ENCODE measurements around the gene ELANE. TPM values are rescaled to one million over a fixed set of nuclear protein-coding genes. Genes with fewer than 3 reads are reported as not detected.
A peak's percentile ranks its signal among the peaks of the same experiment; 100 is the strongest.

The ELANE gene
- total and polyA plus RNA-seq, 9 of the 15 experiments (the other 6 are each of a cell fraction or from before 2014, with no cell fraction given): not detected

DNA sequence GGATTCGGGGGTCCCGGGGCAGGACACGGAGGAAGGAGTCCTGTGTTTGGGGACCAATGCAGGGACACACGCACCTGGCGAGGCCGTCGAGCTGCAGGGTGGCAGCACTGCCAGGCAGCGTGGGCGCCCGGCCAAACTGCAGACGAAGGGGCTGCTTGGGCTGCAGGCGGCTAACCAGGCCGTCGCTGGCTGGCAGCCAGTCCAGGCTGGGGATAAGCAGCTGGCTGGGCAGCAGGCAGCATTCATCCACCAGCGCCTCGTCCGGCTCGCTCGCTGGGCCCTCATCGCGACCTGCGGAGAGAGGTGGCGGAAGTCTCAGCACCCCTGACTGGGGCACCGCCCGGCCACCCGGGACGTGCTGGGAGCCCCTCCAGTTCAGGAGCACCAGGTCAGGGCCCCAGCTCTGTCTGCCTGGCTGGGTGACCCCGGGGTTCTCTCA is 18.9 kb downstream of the ELANE start (continued):
- TF ChIP-seq, protein P1, sequence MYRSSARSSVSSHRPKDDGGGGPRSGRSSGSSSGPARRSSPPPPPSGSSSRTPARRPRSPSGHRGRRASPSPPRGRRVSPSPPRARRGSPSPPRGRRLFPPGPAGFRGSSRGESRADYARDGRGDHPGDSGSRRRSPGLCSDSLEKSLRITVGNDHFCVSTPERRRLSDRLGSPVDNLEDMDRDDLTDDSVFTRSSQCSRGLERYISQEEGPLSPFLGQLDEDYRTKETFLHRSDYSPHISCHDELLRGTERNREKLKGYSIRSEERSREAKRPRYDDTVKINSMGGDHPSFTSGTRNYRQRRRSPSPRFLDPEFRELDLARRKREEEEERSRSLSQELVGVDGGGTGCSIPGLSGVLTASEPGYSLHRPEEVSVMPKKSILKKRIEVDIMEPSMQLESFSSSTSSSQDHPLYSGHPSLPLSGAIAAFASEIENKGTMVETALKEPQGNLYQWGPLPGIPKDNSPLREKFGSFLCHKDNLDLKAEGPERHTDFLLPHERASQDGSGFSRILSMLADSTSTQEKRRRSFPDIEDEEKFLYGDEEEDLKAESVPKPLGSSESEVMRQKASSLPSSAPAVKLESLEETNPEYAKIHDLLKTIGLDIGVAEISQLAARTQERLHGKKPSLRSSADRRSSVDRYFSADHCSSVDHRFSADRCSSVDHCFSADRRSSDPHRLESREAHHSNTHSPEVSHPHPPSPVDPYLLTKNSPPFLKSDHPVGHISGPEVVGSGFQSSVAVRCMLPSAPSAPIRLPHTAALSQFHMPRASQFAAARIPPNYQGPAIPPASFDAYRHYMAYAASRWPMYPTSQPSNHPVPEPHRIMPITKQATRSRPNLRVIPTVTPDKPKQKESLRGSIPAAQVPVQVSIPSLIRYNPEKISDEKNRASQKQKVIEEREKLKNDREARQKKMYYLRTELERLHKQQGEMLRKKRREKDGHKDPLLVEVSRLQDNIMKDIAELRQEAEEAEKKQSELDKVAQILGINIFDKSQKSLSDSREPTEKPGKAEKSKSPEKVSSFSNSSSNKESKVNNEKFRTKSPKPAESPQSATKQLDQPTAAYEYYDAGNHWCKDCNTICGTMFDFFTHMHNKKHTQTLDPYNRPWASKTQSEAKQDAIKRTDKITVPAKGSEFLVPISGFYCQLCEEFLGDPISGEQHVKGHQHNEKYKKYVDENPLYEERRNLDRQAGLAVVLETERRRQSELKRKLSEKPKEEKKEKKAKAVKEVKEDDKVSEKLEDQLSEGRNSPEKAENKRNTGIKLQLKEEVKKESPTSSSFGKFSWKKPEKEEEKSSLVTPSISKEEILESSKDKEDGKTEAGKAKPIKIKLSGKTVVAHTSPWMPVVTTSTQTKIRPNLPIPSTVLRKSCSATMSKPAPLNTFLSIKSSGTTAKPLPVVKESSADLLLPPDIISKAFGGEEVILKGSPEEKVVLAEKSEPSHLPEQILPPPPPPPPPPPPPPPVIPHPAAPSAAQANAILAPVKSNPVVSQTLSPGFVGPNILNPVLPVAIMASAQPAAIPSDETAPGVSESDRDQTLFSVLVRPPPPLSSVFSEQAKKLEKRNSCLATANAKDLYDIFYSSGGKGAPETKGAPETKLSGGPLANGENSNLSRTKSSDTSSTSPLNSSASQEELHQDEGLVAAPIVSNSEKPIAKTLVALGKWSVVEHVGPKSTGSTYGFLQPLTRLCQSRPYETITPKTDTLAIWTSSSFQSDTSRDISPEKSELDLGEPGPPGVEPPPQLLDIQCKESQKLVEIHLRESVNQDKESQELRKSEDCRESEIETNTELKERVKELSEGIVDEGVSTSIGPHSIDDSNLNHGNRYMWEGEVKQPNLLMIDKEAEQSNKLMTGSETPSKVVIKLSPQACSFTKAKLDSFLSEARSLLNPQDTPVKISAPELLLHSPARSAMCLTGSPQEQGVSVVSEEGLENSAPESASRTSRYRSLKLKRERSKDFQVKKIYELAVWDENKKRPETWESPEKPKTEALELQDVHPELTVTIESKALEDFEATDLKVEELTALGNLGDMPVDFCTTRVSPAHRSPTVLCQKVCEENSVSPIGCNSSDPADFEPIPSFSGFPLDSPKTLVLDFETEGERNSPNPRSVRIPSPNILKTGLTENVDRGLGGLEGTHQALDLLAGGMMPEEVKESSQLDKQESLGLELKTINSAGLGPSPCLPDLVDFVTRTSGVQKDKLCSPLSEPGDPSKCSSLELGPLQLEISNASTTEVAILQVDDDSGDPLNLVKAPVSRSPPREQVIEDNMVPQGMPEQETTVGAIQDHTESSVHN (IDR thresholded peaks at IDR 0.05; ENCODE audit: borderline replicate concordance in 1 of 2, low read depth in 1 of 2): no peak
- TF ChIP-seq, protein P2, sequence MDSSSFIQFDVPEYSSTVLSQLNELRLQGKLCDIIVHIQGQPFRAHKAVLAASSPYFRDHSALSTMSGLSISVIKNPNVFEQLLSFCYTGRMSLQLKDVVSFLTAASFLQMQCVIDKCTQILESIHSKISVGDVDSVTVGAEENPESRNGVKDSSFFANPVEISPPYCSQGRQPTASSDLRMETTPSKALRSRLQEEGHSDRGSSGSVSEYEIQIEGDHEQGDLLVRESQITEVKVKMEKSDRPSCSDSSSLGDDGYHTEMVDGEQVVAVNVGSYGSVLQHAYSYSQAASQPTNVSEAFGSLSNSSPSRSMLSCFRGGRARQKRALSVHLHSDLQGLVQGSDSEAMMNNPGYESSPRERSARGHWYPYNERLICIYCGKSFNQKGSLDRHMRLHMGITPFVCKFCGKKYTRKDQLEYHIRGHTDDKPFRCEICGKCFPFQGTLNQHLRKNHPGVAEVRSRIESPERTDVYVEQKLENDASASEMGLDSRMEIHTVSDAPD (CRISPR knock-in tag; IDR thresholded peaks at IDR 0.05): no peak
- TF ChIP-seq RBFOX2 (IDR thresholded peaks at IDR 0.05; ENCODE audit: low read depth, low read length) (peak; percentile 36; the same call in 1 of the 2 replicates), RBM22 (IDR thresholded peaks at IDR 0.05; ENCODE audit: low read depth, low read length, poor library complexity, severe bottlenecking) (peak; percentile 60)
- TF ChIP-seq, protein P3, sequence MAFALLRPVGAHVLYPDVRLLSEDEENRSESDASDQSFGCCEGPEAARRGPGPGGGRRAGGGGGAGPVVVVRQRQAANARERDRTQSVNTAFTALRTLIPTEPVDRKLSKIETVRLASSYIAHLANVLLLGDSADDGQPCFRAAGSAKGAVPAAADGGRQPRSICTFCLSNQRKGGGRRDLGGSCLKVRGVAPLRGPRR (CRISPR knock-in tag; IDR thresholded peaks at IDR 0.05): no peak
